HepG2 (cell line): ENCODE data around the gene PCGF3. TPM values are rescaled to one million over a fixed set of nuclear protein-coding genes. Genes with fewer than 3 reads are reported as not detected.

ENCODE experiments used
- ADNP ChIP-seq: sonication (generic); formaldehyde crosslinking; IDR thresholded peaks from 2 replicates; pipeline ENCODE4 v1.4.0; 2020; ENCODE audit warnings: missing genetic modification reagents
- DBP ChIP-seq: sonication (generic); formaldehyde crosslinking; IDR thresholded peaks from 2 replicates; pipeline ENCODE4 v1.4.0; 2020; ENCODE audit warnings: missing genetic modification reagents; ENCODE audit errors: not compliant biosample characterization
- HOMEZ ChIP-seq: IDR thresholded peaks from 2 replicates; pipeline ENCODE4 v1.6.1; 2016; ENCODE audit warnings: low read depth
- JARID2 ChIP-seq: sonication (generic); formaldehyde crosslinking; IDR thresholded peaks from 2 replicates; pipeline ENCODE4 v1.8.1; 2023; ENCODE audit warnings: missing genetic modification reagents, inconsistent platforms; ENCODE audit not compliant: insufficient replicate concordance
- KLF16 ChIP-seq, 2 experiments: sonication (generic) in 1 of 2; formaldehyde crosslinking in 1 of 2; IDR thresholded peaks; 2 replicates each; pipeline versions ENCODE4 v1.6.1 to v1.8.0; 2016 to 2023; ENCODE audit warnings: missing genetic modification reagents in 2 of 2, missing compliant biosample characterization in 1 of 2
- MBNL3 ChIP-seq: fragments of 250-450 bp; sonication (Bioruptor Pico); conservative IDR thresholded peaks from 2 replicates; pipeline ENCODE4 v1.8.0; 2022; ENCODE audit warnings: mild to moderate bottlenecking, inconsistent platforms
- RARG ChIP-seq: sonication (generic); formaldehyde crosslinking; IDR thresholded peaks from 2 replicates; pipeline ENCODE4 v1.4.0; 2020; ENCODE audit warnings: low read depth, mild to moderate bottlenecking, missing genetic modification reagents
- U2AF1 ChIP-seq: fragments of 200-400 bp; formaldehyde crosslinking; optimal IDR thresholded peaks from 2 replicates; pipeline ENCODE3; 2017; ENCODE audit warnings: mild to moderate bottlenecking, low read depth, low read length
- ZBTB20 ChIP-seq: sonication (generic); formaldehyde crosslinking; IDR thresholded peaks from 2 replicates; pipeline ENCODE4 v1.8.1; 2023; ENCODE audit warnings: missing genetic modification reagents, low read depth, mild to moderate bottlenecking, borderline replicate concordance
- ZBTB26 ChIP-seq: IDR thresholded peaks from 2 replicates; pipeline ENCODE4 v1.6.1; 2016; ENCODE audit warnings: missing compliant biosample characterization, missing genetic modification reagents, borderline replicate concordance
- ZBTB44 ChIP-seq: sonication (generic); formaldehyde crosslinking; IDR thresholded peaks from 2 replicates; pipeline ENCODE4 v1.4.0; 2020; ENCODE audit warnings: missing genetic modification reagents
- ZKSCAN8 ChIP-seq: IDR thresholded peaks from 2 replicates; pipeline ENCODE4 v1.6.1; 2016; ENCODE audit warnings: borderline replicate concordance, missing genetic modification reagents, missing compliant biosample characterization
- ZNF609 ChIP-seq: sonication (generic); formaldehyde crosslinking; IDR thresholded peaks from 2 replicates; pipeline ENCODE4 v1.4.0; 2020; ENCODE audit warnings: mild to moderate bottlenecking, missing genetic modification reagents, borderline replicate concordance
- ZNF839 ChIP-seq: sonication (generic); formaldehyde crosslinking; IDR thresholded peaks from 2 replicates; pipeline ENCODE4 v1.4.0; 2020; ENCODE audit warnings: missing genetic modification reagents, mild to moderate bottlenecking, borderline replicate concordance
- ZNF841 ChIP-seq: sonication (generic); formaldehyde crosslinking; IDR thresholded peaks from 2 replicates; pipeline ENCODE4 v1.8.1; 2023; ENCODE audit warnings: missing genetic modification reagents, borderline replicate concordance
- ZUFSP ChIP-seq: sonication (generic); formaldehyde crosslinking; IDR thresholded peaks from 2 replicates; pipeline ENCODE4 v1.9.0; 2021; ENCODE audit warnings: missing genetic modification reagents, mild to moderate bottlenecking, borderline replicate concordance
- polyA plus RNA-seq, 8 experiments: library from polyadenylated mRNA; depleted of rRNA in 3 of 8; stranded (reverse) in 7 of 8; unstranded in 1 of 8; fragments of >200 nt; fragmentation: Illumina TruSeq in 4 of 8; extraction: Trizol in 4 of 8; gene quantifications; 2 replicates each; pipeline versions ENCODE4 v1.2.1 to v1.2.3, GENCODE V29; 2011 to 2016; ENCODE audit warnings: low read depth in 4 of 8, missing spikeins in 1 of 8, mixed read lengths in 1 of 8; ENCODE audit not compliant: insufficient read depth in 1 of 8
- total RNA-seq, 5 experiments: library from RNA; depleted of rRNA; stranded (reverse); fragments of >200 nt; fragmentation: Illumina TruSeq; extraction: Trizol; gene quantifications; 2 replicates each; pipeline ENCODE4 v1.2.3, GENCODE V29; 2016; ENCODE audit warnings: low read depth in 1 of 5

PCGF3 gene
- total and polyA plus RNA-seq, 2 of the 13 experiments (the other 11 are each of a cell fraction or from before 2014, with no cell fraction given), result 28.6 to 66.2 TPM

- TF ChIP-seq ZUFSP (CRISPR knock-in tag) (no peak), JARID2 (CRISPR knock-in tag) (no peak), U2AF1 (no peak), ZBTB44 (CRISPR knock-in tag) (no peak), ZBTB26 (peak; percentile 60; the same call in 1 of the 2 replicates), ZNF839 (CRISPR knock-in tag) (no peak), MBNL3 (CRISPR knock-in tag) (no peak), RARG (no peak), ZNF841 (CRISPR knock-in tag) (no peak), ZNF609 (CRISPR knock-in tag) (0 out of 2 replicates have a peak, but pooled peaks have one; percentile 35), HOMEZ (CRISPR knock-in tag) (no peak), ADNP (CRISPR knock-in tag) (no peak), DBP (CRISPR knock-in tag) (no peak), ZBTB20 (no peak), ZKSCAN8 (no peak), KLF16 (CRISPR knock-in tag; IDR thresholded peaks at IDR 0.05) (peak in 1 of 2 experiments; percentile 68; a peak in 1 of 4 replicates)
These were observed 21.5 kb upstream of the PCGF3 start (continued) for GRCh38 chr4:683982-684622.
